DMS53 (cell line): ENCODE measurements around the gene TMPRSS4.
"Not testable (repeated sequence)": the region's sequence is repeated elsewhere in the genome, so short reads cannot be mapped to it uniquely, and the experiment has no call there.

Source experiments
- DNase-seq: peaks from one replicate; lab custom pipeline; 2025; lab: John Stamatoyannopoulos, UW

TMPRSS4 gene

DNA sequence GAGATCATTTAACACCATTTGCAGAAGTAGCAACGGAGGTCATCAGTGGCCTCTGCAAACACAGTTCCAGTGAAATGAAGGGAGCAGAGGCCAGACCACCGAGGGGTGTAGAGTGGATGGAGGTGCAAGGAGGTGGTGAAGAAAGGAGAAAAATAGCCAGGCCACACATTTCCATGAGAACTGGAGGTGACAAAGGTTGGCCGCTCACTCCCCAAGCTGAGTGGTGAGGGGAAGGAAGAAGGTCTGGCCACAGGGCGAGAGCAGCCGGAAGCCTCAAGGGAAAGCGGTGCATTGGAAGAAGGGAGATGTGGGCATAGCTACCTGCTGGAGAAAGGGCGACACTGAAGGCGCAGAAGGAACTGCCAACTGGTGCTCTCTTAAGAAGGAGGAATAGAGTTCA, 20.1 kb upstream of the TMPRSS4 start:
- no peak for DNase-seq

DNA sequence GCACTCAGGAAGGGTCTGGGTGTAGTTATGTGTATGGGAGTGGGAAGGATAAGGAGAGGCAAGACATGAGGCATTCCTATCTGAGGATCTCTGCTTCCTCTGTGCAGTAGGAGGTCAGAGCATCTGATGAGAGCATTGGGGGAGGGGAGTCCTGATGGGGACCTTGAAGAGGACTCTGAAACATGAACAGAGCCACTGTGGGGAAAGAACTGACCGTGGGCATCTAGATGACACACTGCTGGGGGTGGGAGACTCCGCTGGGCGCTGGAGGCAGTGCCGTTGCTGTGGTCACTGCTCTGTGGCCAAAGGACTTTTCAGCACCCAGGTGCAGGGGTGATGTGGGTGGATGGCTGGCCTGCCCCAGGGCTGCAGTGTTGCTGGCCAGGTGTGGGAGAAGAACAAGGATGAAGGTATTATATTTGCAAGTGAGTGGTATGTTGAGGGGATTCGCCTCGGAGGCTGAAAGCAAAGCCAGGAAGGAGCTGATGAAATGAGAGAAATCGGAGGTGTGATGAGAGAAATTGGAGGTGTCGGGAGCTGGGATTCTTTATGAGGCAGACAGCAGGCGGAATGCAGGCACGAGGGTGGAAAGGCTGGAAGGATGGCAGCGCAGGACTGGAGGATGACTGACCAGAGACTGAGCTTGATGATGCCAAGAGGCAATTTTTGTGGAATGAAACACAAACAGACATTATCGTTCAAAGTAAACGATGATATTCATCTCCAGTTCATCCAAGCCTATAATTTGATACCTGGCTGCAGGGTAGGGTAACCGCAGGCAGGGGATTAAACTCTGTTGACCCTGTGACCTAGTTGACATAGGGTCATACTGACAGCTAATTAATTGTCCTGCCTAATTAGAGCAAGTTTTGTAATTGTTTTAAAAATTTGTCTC, 19.4 kb upstream of the TMPRSS4 start:
- no peak for DNase-seq

DNA sequence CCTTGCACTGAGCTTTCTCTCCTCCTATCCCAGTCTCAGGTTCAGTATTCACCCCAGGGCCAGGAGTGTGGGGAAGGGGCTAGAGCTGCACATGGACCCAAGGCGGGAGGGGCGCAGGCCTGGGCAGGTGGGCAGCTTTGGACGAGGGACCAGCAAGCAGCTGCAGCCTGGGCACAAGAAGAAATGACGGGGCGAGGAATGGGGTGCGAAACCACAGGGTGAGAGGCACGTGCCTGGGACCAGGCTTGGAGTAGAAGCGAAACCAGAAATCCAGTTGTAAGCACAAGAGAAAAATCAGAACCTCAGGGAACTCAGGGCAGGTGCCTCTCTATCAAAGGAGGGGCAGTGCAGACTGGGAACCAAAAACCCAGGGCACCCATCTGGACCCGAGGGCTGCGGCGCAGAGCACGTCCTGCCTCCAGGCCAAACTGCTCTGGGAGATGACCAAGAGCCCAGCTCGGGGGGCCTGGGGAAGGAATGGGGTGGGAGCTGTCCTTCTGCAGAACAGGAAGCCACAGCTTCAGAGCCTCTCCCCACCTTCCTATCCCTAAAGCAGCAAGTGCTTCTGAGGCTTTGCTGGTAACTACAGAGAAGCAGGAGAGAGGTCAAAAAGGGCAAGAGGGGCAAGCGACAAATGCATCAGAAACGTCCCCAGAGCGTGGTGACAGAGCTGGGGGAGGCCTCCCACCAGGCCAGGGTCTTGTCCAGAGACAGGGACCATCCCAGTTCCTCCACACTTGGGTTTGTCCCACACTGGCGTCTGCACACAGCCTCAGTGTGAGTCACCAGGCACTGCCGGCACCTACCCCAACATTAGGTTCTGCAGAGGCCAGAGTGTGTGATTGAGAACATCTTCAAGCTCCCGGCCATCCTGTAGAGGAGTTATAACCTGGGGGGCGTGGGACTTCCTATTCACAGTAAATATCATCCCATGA, 18.3 kb upstream of the TMPRSS4 start:
- no peak for DNase-seq

DNA sequence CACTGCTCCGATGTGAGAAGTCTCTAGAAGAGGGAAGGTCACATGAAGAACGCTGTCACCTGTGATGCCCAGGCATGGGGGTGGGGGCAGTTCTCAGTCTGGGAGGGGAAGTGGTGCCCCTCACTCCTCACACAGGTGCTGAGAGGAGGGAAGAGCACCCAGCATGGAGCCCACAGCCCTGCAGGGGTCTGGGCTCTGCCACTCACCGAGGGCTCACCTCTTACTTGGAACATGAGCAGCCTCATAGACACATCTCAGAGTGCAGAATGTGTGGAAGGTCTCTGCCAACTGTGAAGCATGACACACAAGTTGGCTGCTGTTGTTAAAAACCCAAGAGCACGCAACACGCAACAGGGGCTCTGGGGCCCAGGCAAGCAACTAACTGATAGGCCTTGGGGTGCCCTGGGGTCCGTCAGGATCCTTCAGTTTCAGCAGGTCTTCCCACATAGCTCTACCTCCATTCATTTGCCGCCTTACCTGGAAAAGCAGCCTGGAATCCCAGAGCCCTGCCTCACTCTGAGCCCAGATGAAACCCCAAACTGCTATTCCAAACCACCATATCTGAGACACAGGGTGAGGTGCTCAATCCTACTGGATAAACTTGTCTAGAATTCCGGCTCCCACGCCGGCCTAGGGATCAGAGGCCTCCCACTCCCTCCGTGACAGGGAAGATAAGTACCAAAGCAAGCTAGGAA, 17.5 kb upstream of the TMPRSS4 start:
- no peak for DNase-seq

DNA sequence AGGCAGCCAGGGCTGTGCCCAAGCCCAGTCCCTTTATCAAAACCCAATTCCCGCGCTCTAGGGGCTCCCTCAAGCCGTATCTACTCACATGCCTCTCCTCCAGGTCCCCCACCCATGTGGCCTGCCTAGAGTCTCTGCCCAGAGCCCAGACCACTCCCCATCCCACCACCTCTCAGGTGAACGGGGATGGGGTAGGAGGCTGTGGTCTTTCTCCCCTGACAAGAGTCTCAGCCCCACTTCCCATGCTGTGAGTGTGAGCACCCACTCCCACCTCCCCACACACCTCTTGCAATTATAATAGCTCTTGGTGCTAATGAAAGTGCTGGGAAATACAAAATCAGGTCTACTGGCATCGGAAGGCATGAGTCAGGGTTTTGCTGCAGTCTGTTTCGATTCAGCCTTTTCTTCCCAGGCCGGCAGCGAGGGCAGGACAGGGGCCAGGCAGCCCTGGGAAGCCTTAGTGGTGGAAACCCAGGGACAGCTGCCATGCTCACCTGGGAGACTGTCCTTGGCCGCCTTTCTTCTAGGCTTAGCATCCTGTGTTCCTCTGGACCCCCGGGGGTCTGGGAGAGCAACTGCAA, 16.7 kb upstream of the TMPRSS4 start:
- no peak for DNase-seq

DNA sequence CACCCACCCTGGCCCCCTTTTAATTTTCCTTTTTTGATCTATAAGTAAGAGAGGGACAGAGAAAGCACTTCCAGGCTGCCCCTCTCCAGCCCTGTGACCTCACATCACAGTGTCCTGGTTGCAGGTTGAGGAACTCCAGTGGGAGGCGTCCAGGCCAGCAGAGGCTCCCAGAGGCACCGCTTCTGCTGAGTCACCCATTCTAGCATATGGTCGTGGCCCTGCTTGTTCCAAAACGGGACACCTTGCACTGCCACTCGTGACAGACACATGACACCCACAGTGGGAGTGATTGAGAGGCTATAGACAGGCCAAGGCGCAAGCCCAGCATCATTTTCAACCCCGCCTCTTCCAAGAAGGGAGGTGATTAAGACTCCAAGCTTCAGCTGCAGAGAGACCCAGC, 16.0 kb upstream of the TMPRSS4 start:
- DNase-seq, result peak; percentile 34

DNA sequence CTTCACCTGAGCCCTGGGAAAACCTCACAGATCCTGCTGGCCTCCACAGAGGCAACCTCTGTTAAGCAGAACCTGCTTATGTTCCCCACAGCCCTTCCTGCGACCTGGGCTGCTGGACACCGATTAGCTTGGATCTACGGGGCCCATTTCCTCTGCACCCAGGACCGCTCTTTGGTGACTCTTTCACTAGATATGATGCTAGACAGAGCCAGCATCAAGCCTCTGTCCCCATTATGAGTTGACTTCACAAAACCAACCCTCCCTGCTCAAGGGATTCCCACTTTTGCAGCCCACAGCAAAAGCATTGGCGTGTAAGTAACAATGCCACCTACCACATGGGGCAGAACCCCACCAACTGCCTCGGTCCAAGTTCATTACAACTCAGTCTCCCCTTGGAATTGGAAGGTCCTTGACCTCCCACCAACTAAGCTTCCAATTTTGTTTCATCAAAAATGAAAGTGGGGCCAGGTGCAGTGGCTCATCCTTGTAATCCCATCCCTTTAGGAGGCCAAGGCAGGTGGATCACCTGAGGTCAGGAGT, 15.2 kb upstream of the TMPRSS4 start:
- no peak for DNase-seq

DNA sequence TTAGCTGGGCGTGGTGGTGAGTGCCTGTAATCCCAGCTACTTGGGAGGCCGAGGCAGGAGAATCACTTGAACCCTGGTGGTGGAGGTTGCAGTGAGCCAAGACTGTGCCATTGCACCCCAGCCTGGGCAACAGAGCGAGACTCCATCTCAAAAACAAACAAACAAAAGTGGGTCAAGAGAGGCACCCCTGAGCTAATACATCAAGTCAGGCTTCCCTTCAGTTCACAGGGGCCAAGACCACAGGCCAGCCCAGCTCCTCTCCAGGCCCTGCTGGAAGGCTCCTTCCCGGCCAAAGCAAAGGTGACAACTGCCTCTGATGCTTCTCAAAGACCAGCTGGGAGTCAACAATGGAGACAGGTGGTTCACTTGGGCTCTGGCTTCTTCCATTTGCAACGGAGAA, 14.7 kb upstream of the TMPRSS4 start:
- not testable (repeated sequence) for DNase-seq

DNA sequence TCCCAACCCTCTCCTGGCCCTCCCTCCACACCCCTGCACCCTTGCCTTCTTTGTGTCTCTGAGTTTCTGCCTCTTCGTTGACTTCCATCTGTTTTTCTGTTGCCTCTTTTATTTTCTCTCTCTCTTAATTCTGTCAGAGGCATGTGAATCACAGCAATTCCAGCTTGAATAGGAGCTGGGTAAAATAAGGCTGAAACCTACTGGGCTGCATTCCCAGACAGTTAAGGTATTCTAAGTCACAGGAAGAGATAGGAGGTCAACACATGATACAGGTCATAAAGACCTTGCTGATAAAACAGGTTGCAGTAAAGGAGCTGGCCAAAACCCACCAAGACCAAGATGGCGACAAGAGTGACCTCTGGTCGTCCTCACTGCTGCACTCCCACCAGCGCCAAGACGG, 14.2 kb upstream of the TMPRSS4 start:
- DNase-seq, result not testable (repeated sequence)

DNA sequence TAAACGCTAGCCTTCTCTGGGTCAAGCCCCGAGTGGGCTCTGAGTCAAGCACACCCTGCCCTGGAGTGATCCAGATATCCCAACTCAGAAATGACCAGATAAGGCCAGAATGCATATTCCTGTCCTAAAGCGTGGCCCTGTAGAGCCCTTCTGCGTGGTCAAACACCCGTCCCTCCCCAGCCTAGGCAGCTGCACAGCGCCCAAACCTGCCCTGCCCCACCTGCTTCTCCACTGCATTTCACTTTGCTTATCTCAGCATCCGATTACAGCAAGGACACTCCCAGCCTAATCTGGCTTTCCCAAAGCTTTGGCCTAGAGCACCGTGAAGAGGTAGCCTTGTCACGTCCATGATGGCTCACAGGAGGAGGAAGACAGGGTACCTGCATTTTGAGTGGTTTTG, 11.9 kb upstream of the TMPRSS4 start:
- no peak for DNase-seq

DNA sequence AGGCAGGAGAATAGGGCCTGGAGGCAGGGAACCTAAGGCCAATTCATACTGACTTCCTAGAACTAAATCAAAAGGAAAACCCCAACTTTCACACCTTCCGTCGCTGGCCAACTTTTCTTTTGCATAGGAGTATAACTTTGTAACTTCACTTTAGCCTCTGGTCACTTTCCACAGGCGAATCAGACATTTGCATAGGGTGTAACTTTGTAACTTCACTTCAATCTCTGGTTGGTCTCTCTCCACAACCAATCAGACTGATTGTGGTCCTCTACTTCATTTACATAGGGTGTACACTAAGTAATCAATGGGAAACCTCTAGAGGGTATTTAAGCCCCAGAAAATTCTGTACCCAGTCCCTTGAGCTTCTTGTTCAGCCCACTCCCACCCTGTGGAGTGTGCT, 11.5 kb upstream of the TMPRSS4 start:
- no peak for DNase-seq

DNA sequence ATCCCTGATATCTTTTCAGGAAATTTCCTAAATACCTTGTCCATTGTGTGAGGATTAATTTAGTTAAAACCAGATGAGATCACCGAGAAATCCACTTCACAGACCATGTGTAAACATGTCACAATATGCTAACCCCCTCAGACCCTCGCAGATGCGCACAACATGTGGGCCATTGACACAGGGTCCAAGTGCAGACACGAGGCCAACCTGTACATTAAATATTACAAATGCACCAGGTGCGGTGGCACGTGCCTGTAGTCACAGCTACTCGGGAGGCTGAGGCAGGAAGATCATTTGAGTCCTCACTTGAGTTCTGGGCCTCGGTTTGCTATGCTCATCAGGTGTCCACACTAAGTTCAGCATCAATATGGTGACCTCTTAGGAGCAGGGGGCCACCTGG, 9.9 kb upstream of the TMPRSS4 start:
- DNase-seq, result no peak

DNA sequence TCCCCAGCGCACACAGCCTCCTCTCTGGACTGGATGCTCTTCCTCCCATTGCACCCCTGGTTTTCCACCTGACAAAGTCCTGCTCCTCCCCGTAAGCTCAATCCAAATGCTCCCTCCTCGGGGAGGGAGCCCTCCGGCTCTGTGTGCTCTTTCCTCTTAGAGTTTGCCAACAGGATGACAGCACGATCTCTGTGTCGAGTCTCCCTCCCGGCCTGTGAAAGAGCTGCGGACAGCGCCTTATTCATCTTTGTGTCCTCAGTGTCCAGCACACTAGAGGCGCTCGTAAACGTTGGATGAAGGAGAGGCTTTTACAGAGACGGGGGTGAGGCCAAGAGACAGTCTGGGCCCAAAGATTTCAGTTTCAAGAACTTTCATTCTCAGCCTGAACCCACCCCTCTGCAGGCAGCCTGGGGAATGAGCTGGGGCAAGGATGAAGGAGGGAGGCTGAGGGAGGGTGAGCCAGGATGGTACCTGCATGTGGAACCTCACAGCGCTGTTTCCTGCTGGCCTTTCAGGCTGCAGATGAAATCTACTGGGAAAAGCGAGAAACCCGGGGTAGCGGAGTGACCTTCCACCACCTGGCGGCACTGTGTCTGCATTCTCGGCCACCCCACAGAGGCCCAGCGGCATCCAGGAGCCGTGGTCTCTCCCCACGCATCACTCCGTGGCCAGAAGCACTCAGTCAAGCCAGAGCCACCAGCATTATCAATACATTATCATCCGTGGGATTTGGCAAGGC, 8.5 kb upstream of the TMPRSS4 start:
- no peak for DNase-seq

DNA sequence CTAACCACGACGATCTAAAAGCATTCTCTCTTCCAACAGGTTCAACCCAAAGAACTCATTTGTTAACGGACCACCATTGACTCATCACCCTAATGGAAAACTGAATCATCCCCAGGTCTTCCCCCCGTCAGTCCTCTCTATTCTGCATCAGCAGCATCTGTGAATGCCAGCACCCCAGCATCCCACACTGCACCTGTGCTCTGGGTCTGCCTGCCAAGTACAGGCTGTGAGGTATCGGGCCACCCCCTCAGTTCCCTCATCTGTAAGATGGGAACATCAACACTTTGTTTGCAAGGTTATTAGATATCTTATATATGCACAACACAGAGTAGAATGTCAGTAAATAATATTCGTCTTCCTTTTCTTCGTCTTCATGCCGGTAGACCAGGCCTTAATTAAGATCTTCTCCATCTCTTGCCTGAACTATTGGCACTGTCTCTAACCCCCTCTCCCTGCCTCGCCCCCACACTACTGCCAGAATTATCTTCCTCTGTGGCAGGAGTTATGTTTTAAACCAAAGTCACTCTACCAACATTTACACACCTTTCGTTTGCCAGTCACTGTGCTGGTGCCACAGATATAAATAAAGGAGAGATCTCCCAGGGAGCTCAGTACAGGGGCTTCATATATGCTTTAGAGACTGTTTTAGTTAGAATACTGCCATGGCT, 7.8 kb upstream of the TMPRSS4 start:
- no peak for DNase-seq

DNA sequence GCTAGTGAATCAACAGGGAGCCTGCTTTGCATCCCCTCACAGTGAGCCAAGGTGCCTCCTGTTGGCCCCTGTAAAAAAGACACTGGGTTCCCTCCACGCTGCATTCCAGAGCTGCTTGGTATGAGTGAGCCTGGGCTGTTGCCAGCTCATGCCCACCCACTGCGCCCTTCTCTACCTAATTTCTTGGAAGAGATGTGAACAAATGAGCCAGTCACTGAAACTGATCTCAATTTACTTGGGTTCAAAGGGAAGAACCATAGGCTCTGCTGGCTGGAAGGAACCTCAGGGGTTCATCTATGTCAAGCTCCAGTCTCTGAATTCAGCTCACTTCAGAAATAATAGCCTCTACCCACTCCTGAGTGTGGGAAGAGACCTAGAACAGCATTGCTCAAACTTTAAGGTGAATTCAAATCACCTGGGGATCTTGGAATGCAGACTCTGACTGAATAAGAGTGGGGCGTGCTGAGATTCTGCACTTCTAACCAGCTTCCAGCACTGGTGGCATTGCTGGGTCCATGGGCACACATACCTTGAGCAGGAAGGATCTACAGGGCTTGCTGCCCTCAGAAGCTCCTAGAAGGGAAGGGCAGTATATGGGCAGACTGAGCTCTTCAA, 5.4 kb upstream of the TMPRSS4 start:
- no peak for DNase-seq

DNA sequence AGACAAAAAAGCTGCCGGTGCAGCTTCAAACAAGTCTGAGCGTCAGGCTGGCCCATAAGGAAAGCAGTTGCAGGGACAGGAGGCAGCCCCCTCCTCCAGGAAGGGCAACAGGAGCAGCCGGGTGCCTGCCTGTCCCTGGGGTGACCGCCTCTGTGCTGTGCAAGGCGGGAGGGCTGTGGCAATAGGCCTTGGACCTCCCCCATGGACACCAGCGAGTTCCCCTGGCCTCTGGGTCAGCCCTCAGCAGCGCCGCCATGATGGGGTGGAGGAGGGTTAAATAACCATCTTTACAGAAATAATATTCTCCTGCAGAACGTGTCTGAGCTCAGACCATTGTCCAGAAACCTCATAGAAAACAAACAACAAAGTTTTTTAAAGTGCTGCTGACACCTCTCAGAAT, 3.3 kb upstream of the TMPRSS4 start:
- DNase-seq, result no peak

DNA sequence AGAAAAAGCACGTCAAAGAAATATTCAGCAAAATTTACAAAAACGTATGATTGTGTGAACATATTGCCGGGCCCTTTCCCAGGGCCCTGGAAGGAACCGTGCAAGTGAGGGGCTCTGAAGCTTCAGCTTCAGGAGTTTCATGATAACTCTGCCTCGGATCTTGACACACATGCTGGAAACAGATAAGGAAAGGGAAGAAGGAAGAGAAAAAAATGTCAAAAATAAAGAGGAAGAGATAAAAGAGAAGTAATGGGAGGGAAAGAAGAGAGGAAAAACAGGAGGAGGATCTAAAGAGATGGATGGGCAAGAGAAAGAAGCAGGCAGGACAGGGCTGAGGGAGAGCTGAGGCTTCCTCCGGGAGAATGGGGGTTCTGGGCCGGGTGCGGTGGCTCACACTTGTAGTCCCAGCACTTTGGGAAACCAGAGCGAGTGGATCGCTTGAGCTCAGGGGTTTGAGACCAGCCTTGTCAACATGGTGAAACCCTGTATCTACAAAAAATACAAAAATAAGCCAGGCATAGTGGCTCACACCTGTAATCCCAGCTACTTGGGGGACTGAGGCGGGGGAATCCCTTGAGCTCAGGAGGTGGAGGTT, 2.7 kb upstream of the TMPRSS4 start:
- no peak for DNase-seq

DNA sequence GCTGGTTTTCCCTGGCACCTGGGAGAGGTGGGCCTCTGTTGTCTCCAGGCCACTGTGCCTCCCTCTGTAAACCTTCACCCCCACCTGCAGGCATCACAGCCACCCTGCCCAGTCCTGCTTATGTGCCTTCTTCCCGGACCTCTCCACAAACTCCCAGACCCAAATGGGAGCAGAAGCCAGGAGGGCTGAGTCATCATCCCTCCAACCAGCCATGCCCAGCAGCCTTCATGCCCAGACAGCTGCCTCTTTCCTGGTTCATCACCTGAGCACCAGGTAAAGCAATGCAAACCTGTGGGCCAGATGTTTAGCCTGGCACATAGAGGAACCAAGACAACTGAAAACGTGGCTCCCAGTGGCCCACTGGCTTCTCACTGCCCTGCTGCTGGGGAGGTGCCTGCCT, 2.1 kb upstream of the TMPRSS4 start:
- peak; percentile 84 for DNase-seq

DNA sequence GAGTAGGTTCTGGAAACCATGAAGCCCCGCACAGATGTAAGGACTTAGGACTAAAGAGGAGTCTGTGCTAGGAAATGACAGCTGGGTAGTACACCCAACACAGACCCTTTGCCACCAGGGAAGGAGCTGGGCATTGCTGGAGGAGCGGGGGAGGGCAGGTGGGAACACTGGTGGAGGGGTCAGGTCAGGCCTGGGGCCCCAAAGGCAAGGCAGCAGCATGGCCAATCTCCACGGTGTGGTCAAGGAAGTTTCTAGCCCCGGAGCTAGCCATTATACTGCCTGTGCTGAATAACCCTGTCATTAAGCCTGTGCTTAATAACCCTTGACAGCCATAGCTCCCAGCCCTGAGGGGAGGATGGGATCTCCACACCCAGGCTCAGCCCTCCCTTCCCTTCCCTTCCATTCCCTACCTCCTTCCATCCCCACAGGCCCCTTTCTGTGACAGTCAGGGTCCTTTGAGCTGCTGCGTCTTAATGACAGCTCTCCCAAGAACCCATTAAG, 2.1 kb downstream of the TMPRSS4 start:
- DNase-seq, result no peak
